CD1c-positive myeloid dendritic cell (primary cell): ENCODE measurements around the gene DYNLRB1.
"Not testable (repeated sequence)": the region's sequence is repeated elsewhere in the genome, so short reads cannot be mapped to it uniquely, and the experiment has no call there.

Source experiments
- DNase-seq: peaks from one replicate; pipeline ENCODE4 v3.0.0-alpha.2; 2016; ENCODE audit errors: extremely low spot score

Gene DYNLRB1

GRCh38 chr20:34516247-34517113, at the start of gene DYNLRB1:
TSS of gene DYNLRB1 (plus strand) at chr20:34516422. CDS start at chr20:34516459, 37 bp downstream.
- peak; percentile 99 for DNase-seq

DNA sequence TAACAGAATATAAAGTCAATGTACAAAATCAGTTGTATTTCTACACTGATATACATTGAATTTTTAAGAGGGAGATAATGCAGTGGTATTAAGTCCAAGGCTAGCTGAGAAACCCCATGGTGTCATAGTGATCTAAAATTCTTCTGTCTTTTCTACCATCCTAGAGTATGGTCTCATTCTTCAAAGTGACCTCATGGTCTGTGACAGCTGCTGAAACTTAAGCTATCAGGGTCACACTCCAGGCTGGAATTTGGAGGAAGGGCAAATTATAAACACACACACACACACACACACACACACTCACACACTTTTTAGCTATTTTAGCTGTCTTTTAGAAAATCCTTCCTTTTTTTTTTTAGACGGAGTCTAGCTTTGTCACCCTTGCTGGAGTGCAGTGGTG, 47.3 kb upstream of the DYNLRB1 start:
- no peak for DNase-seq

- peak; percentile 41 for DNase-seq
These were observed 43.8 kb upstream of the DYNLRB1 start for GRCh38 chr20:34472246-34472925.

DNA sequence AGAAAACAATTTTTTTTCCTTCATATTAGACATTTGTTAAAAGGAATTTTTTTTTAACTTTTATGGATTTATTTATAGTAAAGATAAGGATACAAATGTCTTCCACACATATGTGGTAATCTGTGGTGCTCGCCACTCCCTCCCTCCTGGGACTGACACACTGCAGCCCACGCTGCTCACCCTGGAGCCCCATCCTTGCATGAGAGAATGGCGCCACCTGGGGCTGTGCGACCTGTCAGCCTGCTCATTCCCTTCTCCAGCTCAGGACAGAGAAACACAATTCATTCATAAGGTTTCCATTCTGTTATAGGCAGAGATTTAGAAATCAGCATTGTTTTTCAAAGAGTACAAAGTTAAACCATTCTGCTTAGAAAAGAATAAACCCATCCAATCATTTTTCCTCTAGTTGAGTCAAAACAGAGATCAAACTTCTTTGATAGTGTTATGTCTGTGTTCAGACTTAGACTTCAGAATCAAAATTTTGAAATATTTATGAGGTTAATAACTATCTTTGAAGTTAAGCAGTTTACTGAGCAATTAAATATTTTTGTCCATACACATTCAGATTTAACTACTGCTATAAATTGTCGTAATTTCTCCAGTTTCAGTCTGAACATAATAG, 42.8 kb upstream of the DYNLRB1 start:
- DNase-seq: no peak

- peak; percentile 35 for DNase-seq
These were observed 40.1 kb upstream of the DYNLRB1 start for GRCh38 chr20:34475979-34476736.

- DNase-seq: no peak
These were observed 36.6 kb upstream of the DYNLRB1 start for GRCh38 chr20:34479627-34480026.

- DNase-seq: not testable (repeated sequence)
These were observed 34.1 kb upstream of the DYNLRB1 start for GRCh38 chr20:34482154-34482553.

- DNase-seq: not testable (repeated sequence)
These were observed 32.5 kb upstream of the DYNLRB1 start for GRCh38 chr20:34483585-34484220.

DNA sequence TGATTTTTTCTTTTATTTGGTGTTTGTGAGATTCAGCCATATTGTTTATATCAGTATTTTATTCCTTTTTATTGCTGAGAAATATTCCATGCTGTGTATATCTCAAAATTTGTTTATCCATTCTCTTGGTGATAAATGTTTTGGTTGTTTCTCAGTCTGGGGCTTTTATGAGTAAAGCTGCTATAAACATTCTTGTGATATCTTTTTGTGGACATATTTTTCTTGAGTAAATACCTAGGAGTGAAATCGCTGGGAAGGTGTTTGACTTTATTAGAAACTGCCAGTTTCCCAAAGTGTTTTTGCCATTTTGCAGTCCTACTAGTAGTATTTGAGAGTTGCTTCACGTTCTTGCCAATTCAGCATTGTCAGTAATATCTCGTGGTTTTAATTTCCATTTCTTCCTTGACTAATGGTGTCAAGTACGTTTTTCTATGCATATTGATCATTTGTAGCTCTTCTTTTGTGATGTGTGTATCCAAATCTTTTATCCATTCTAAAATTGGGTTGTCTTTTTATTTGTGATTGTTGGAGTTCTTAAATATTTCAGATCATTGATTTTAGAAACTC, 31.1 kb upstream of the DYNLRB1 start:
- no peak for DNase-seq

- DNase-seq: peak; percentile 23
These were observed 24.8 kb upstream of the DYNLRB1 start for GRCh38 chr20:34491226-34491931.

- no peak for DNase-seq
These were observed 24.2 kb upstream of the DYNLRB1 start for GRCh38 chr20:34491932-34492509.

GRCh38 chr20:34493646-34494045, 22.6 kb upstream of the DYNLRB1 start:
- no peak for DNase-seq

GRCh38 chr20:34495307-34495706, 20.9 kb upstream of the DYNLRB1 start:
- no peak for DNase-seq

- DNase-seq: no peak
These were observed 20.3 kb upstream of the DYNLRB1 start for GRCh38 chr20:34495916-34496315.

DNA sequence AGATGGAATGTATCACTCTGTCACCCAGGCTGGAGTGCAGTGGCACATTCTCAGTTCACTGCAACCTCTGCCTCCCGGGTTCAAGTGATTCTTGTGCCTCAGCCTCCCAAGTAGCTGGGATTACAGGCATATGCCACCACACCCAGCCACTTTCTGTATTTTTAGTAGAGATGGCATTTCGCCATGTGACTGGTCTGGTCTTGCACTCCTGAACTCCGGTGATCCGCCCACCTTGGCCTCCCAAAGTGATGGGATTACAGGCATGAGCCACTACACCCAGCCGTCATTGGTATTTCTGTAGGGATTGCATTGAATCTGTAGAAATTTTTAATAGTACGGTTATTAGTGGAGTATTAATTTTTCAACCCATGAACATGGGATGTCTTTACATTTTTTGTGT, 18.6 kb upstream of the DYNLRB1 start:
- DNase-seq: not testable (repeated sequence)

DNA sequence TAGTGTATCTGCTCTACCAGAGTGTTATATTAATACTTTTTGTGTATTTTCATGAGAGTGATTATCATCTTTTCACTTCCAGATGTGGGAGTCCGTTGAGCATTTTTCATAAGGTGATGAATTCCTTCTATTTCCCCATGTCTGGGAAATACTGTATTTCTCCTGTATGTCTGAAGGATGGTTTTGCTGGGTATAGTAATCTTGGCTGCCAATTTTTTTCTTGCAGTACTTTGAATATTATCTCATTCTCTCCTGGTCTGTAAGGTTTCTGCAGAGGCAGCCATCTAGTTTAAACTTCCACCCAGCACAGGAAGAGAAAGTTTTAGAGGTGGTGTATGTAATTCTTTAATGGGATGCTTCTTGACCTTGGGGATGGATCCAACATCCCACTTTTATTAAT, 15.4 kb upstream of the DYNLRB1 start:
- no peak for DNase-seq

- no peak for DNase-seq
These were observed 9.7 kb upstream of the DYNLRB1 start for GRCh38 chr20:34506480-34506879.

DNA sequence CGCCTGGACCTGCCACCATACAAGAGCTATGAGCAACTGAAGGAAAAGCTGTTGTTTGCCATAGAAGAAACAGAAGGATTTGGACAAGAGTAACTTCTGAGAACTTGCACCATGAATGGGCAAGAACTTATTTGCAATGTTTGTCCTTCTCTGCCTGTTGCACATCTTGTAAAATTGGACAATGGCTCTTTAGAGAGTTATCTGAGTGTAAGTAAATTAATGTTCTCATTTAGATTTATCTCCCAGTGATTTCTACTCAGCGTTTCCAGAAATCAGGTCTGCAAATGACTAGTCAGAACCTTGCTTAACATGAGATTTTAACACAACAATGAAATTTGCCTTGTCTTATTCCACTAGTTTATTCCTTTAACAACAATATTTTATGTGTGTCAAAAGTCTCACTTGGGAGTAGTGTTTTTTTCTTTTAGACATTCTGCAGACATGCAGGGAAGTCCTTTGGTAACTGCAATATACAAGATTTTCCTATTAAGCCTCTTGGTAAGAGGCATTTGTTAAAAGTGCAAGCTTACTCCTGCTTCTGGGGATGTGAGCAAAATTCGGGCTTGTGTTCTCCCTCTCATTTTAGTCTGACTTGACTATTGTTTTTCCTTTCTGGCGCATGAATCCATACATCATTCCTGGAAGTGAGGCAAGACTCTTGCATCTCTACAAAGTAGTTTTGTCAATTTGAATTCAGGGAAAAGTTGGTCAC, 8.4 kb upstream of the DYNLRB1 start:
- no peak for DNase-seq

DNA sequence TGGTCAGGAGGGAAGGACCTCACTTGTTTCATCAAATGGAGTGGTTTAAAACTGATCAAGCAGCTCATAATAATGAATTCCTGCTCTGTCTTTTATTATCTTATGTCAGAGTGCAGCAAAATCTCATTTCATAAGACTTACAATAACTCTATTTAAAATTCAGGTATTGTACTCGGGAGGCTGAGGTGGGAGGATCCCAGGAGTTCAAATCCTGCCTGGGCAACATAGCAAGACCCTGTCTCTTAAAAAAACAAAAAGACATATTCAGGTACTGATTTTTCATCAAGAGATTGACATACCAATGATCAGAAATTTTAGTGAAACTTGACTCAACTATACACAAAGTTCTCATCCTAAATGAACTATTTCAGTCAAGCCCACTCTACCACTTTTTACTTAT, 5.6 kb upstream of the DYNLRB1 start:
- no peak for DNase-seq
